GM20431 (cell line): Measurements from ENCODE around the gene FLOT1.

Experiments
- in situ Hi-C: fragments of 300-500 bp; cut with MseI, MboI; formaldehyde crosslinking; loops from one replicate; pipeline ENCODE4 v1.15.0; 2020; ENCODE audit warnings: low sequenced_read_pairs; ENCODE audit not compliant: unreplicated experiment

FLOT1 gene

GRCh38 chr6:30684386-30685156 is 57.9 kb downstream of the FLOT1 start:
- in situ Hi-C loops = no loop called here

DNA sequence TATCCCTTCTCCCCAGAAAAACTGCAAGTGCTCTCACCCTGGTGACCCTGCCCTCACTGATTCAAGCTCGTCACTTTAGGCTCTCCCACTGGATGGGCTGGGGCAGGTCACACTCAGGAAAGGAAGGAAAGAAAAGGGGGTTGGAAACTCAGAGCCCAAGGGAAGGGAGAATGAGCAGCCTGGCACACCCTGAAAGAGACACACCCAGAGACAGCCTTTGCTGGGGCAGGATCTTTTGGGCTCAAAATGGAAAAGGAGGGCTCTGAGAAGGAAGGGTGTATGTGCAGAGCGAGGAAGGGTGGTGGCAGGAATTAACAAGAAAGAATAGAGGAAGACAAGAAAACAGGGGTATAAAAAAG is 58.5 kb downstream of the FLOT1 start:
- in situ Hi-C loops = no loop called here

DNA sequence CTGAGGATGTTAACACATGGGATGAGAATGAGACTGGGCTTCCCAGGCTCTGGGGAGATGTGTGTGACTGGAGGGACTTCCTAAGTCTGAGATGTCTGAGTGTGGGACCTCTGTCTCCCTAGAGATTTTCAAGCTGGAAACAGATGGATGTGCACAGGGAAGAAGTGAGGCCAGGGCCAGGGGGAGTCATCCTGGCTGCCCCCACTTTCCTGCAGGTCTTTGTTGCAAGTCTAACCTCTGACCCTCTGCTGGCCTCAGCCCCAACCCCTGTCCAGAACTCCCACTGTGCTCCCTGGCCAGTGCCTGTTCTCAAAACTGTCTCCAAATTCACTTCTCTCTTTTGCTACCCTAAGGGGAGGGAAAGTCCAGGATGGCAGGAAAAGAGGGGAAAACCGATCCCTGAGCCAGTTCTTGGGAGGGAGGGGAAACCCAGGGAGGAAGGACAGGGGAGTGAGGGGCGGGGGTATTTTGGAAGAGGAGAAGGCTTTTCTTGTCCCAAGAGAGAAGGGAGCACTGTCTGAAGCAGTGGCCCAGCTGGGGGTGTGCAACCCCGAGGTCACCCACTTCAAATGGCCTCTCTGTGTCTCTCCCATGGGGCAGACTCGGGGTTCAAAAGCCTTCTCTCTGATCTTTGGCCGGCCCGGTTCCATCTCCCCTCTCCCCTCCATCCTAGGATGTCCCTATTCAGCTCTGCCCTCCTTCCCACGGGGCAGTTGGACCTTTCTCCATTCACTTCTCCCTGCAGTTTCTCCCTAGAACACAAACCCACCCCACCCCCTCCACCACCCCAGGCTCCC is 59.1 kb downstream of the FLOT1 start:
- in situ Hi-C loops = no loop called here

DNA sequence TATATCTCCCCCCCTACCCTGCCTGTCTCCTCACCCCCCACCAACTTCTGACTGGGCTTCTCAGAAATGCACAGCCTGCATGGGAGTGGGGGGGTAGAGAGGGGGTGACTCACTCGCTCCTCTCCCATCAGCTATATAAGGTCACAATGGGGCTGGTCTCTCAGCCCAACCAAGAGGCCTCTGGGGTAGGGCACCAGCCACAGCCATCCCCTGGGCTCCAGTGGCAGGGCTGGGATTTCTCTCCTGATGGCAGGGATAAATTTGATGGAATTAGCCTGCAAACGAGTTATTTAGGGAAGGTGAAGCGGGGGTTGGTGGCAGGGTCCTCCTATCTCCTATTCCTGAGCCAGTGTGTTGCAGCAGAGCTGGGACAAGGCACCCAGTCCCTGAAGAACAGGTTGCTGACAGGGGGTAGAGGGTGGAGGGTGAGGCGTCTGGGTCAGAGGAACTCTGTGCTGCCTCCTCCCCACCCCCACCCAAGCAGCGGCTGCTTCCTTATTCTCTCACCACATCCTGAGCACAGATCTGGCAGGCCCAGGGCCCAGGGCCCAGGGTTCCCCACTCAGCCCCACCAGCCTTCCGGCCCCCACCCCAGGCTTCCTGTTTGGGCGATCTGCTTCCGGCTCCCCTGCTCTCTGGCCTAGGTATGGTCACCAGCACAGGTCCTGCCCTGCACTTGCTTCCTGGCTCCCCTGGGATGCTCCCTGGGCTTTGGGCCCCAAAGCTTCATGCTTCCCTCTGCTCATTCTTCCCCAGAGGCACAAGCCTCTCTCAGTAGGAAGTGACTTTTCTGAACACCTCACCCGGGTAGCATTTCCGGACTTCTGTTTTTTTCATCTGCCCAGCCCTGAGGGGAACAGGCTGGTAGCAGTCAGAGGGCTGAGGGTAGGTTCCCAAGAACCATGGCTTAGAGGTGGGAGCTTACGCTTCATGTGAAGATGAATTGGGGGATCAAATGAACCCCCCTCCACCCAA is 60.1 kb downstream of the FLOT1 start:
- in situ Hi-C loops = no loop called here

DNA sequence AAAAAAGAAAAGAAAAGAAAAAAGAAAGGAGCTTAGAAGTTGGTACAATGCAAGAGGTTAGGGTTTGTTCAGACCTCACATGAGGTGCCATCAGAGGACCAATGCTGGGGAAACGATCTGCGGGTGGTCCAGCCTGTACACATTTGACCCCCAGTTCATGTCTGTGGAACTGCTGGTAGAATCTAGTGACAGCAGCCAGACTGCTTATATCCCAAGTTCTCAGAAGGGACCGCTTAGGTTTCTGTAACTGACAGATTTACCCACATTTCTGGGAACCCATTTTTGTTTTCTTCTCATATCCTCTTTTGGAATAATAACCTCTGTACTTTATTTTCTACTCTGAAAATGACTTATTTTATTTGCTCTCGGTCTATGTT is 60.7 kb downstream of the FLOT1 start:
- in situ Hi-C loops = no loop called here

- in situ Hi-C loops = loop anchor here (5.0 kb wide), 1 partner anchor 47 kb away; no protein-coding TSS in a partner anchor
Observed at GRCh38 chr6:30679765-30680535, 62.5 kb downstream of the FLOT1 start.

- in situ Hi-C loops = loop anchor here (5.0 kb wide), 1 partner anchor 48 kb away; no protein-coding TSS in a partner anchor
Observed at GRCh38 chr6:30678964-30679726, 63.3 kb downstream of the FLOT1 start.
